Measurements from ENCODE around the gene MT1HL1.

DNA sequence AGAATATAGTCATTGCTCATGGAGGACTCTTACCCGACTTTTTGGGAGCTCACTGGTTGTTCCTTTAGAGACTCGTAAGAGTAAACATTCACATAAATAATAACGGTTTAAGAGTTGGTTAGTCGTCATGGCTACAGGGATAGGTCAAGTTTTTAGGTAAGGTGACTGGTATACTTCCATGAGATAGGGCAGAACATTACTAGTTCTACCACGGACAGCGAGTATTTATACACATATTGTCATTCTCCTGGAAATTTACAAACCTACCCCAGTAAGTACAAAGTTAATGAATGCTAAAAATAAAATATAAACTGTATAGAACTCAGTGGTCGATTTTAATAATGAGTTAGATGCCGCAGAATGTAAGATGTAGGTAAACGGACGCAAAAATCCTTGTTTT is 36.6 kb upstream of the MT1HL1 start:
- TF ChIP-seq, protein P1, sequence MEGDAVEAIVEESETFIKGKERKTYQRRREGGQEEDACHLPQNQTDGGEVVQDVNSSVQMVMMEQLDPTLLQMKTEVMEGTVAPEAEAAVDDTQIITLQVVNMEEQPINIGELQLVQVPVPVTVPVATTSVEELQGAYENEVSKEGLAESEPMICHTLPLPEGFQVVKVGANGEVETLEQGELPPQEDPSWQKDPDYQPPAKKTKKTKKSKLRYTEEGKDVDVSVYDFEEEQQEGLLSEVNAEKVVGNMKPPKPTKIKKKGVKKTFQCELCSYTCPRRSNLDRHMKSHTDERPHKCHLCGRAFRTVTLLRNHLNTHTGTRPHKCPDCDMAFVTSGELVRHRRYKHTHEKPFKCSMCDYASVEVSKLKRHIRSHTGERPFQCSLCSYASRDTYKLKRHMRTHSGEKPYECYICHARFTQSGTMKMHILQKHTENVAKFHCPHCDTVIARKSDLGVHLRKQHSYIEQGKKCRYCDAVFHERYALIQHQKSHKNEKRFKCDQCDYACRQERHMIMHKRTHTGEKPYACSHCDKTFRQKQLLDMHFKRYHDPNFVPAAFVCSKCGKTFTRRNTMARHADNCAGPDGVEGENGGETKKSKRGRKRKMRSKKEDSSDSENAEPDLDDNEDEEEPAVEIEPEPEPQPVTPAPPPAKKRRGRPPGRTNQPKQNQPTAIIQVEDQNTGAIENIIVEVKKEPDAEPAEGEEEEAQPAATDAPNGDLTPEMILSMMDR (IDR thresholded peaks at IDR 0.05): no peak
- no peak for TF ChIP-seq EZH2 (IDR thresholded peaks at IDR 0.05; ENCODE audit: borderline replicate concordance, insufficient read depth, low read depth, low read length, poor library complexity, severe bottlenecking)

All from B cell (primary cell).